K562 (cell line): ENCODE data around the gene C11orf58. TPM values are rescaled to one million over a fixed set of nuclear protein-coding genes. Genes with fewer than 3 reads are reported as not detected.

Experiments used
- ATAC-seq: fragments of 200-7000 bp; cut with Tn5 transposase; 3 replicates; pipeline ENCODE4 v1.9.1; 2020; ENCODE audit warnings: moderate library complexity
- BruUV-seq: library from RNA; stranded (reverse); fragments of 400-500 nt; replicated peaks from 2 replicates; lab custom pipeline; 2021; lab: Mats Ljungman, UMichigan
- CTCF ChIA-PET: fragments of 300-600 bp; formaldehyde crosslinking; extraction: SDS; loops from one replicate; lab custom pipeline; 2021; ENCODE audit warnings: low intra/inter-chr PET ratio; lab: Yijun Ruan, JAX
- POLR2A ChIA-PET: fragments of 300-600, 350-650 bp; sonication (Branson Sonifier 250); formaldehyde crosslinking; extraction: SDS; loops from one replicate; lab custom pipeline; 2021; ENCODE audit warnings: antibody characterized with exemption, inconsistent platforms; lab: Yijun Ruan, JAX
- DNase-seq, 4 experiments: peaks; one replicate each; pipeline versions ENCODE4 v3.0.0 to v3.0.0-alpha.2; 2011 to 2018; ENCODE audit warnings: low spot score in 3 of 4, mixed read lengths in 3 of 4; ENCODE audit errors: extremely low read depth in 1 of 4
- FAIRE-seq: peaks from 2 replicates; lab custom pipeline; 2011; peaks lifted over from hg19 to GRCh38; lab: Jason Lieb, UNC
- H2AFZ ChIP-seq: 2 replicates; pipeline ENCODE4 v1.6.0; 2011; ENCODE audit warnings: low read depth, low read length, control low read depth, inconsistent platforms
- H3K27ac ChIP-seq: fragments of 200-600 bp; 3 replicates; pipeline ENCODE4 v1.8.0; 2011; ENCODE audit warnings: low read depth, mild to moderate bottlenecking, control low read depth, inconsistent platforms, low read length, moderate library complexity, mixed read lengths; ENCODE audit errors: extremely low read depth
- H3K27me3 ChIP-seq, 2 experiments: fragments of 300-600 bp in 1 of 2; 2 replicates in 1 of 2; 3 replicates in 1 of 2; pipeline versions ENCODE4 v1.6.0 to v1.8.0; 2011; ENCODE audit warnings: inconsistent platforms in 2 of 2, low read length in 2 of 2, mild to moderate bottlenecking in 1 of 2, mixed read lengths in 1 of 2, moderate library complexity in 1 of 2; ENCODE audit not compliant: control insufficient read depth in 2 of 2, insufficient read depth in 2 of 2
- H3K36me3 ChIP-seq: fragments of 300-600 bp; 3 replicates; pipeline ENCODE4 v1.8.0; 2011; ENCODE audit warnings: mild to moderate bottlenecking, low read length, inconsistent platforms; ENCODE audit not compliant: control insufficient read depth, insufficient read depth
- H3K4me1 ChIP-seq, 2 experiments: fragments of 200-600 bp in 1 of 2; replicated peaks in 1 of 2; 2 replicates in 1 of 2; 3 replicates in 1 of 2; pipeline versions ENCODE4 v1.5.1 to v1.8.0; 2011; ENCODE audit warnings: inconsistent platforms in 2 of 2, low read length in 2 of 2, mild to moderate bottlenecking in 1 of 2, mixed read lengths in 1 of 2, moderate library complexity in 1 of 2; ENCODE audit not compliant: control insufficient read depth in 2 of 2, insufficient read depth in 2 of 2
- H3K4me2 ChIP-seq: 2 replicates; pipeline ENCODE4 v1.6.1; 2011; ENCODE audit warnings: low read length, control low read depth, inconsistent platforms, mixed read lengths; ENCODE audit not compliant: insufficient read depth
- H3K4me3 ChIP-seq: fragments of 200-600 bp; sonication (generic), shearing (Covaris generic); 2 replicates; pipeline ENCODE4 v1.5.1; 2016; ENCODE audit warnings: control low read depth, inconsistent platforms
- H3K79me2 ChIP-seq: fragments of 200-600 bp; 3 replicates; pipeline ENCODE4 v1.8.0; 2011; ENCODE audit warnings: low read length, inconsistent platforms; ENCODE audit not compliant: control insufficient read depth, insufficient read depth
- H3K9ac ChIP-seq, 2 experiments: 2 replicates each; pipeline versions ENCODE4 v1.6.0 to v1.6.1; 2011; ENCODE audit warnings: low read depth in 2 of 2, low read length in 2 of 2, control low read depth in 1 of 2, inconsistent platforms in 1 of 2, mild to moderate bottlenecking in 1 of 2, mixed read lengths in 1 of 2; ENCODE audit not compliant: insufficient read depth in 1 of 2
- H3K9me1 ChIP-seq: one replicate; pipeline ENCODE4 v1.6.0; 2011; ENCODE audit warnings: inconsistent platforms, mild to moderate bottlenecking, low read length, moderate library complexity; ENCODE audit not compliant: control insufficient read depth, insufficient read depth
- H3K9me3 ChIP-seq: replicated peaks from 2 replicates; pipeline ENCODE4 v1.5.1; 2011; ENCODE audit warnings: low read depth, low read length, inconsistent platforms; ENCODE audit not compliant: control insufficient read depth, insufficient read depth
- H4K20me1 ChIP-seq: replicated peaks from 2 replicates; pipeline ENCODE4 v1.6.1; 2011; ENCODE audit warnings: low read length, inconsistent platforms, mixed read lengths; ENCODE audit not compliant: control insufficient read depth, insufficient read depth
- HDAC1 ChIP-seq, 2 experiments: fragments of 450-650 bp; IDR thresholded peaks; 2 replicates each; pipeline ENCODE4 v1.6.1; 2016 to 2017; ENCODE audit warnings: inconsistent platforms in 1 of 2, mild to moderate bottlenecking in 1 of 2, moderate library complexity in 1 of 2
- RBM25 ChIP-seq: fragments of 200-400 bp; formaldehyde crosslinking; IDR thresholded peaks from 2 replicates; pipeline ENCODE4 v1.6.1; 2018; ENCODE audit warnings: low read length, low read depth, moderate library complexity; ENCODE audit not compliant: severe bottlenecking
- ZNF311 ChIP-seq: fragments of 250-450 bp; sonication (Bioruptor Pico); IDR thresholded peaks from 2 replicates; pipeline ENCODE4 v1.4.0; 2020; ENCODE audit warnings: mild to moderate bottlenecking, moderate library complexity
- WGBS: fragments of 100-300 bp; shearing (Covaris generic); methylation state at CpG from one replicate; pipeline ENCODE4 v1.1.6; 2016; ENCODE audit warnings: low coverage, mixed read lengths; ENCODE audit not compliant: insufficient coverage; ENCODE audit errors: missing lambda C conversion rate; 5-methylcytosine and 5-hydroxymethylcytosine counted together
- in situ Hi-C: fragments of 300-500 bp; cut with MboI; formaldehyde crosslinking; loops from 4 replicates; pipeline ENCODE4 v1.15.0; 2018; ENCODE audit warnings: inconsistent platforms, mixed read lengths
- intact Hi-C: fragments of 100-400 bp; cut with micrococcal nuclease; formaldehyde crosslinking; loops from 2 replicates; pipeline ENCODE4 v1.14.2; 2022
- polyA plus RNA-seq, 8 experiments: library from polyadenylated mRNA; depleted of rRNA in 4 of 8; stranded (reverse) in 5 of 8; unstranded in 3 of 8; fragments of >200 nt; fragmentation: Nextera tagmentation in 2 of 8; fragmentation: Illumina TruSeq in 1 of 8; extraction: Ambion mirVana in 2 of 8; extraction: Trizol in 1 of 8; gene quantifications; 2 replicates each; pipeline versions ENCODE4 v1.2.1 to v1.2.3, GENCODE V29; 2011 to 2014; ENCODE audit warnings: inconsistent platforms in 1 of 8, missing spikeins in 1 of 8
- total RNA-seq, 7 experiments: library from RNA; depleted of rRNA in 6 of 7; stranded (reverse); fragments of >200 nt in 6 of 7; fragmentation: Illumina TruSeq in 2 of 7; extraction: Trizol in 2 of 7; gene quantifications; 2 replicates each; pipeline versions ENCODE4 v1.2.1 to v1.2.3, GENCODE V29; 2011 to 2021; ENCODE audit warnings: low replicate concordance in 1 of 7

The C11orf58 gene
- total and polyA plus RNA-seq, 9 of the 15 experiments (the other 6 are each of a cell fraction or from before 2014, with no cell fraction given): 104 to 421 (median 247) TPM

GRCh38 chr11:16789560-16790485 is 51.4 kb downstream of the C11orf58 start:
- in situ Hi-C loops (loop anchor here (10.0 kb wide), 1 partner anchor 275 kb away; no protein-coding TSS in a partner anchor), intact Hi-C loops (loop anchor here (2.0 to 5.0 kb wide), 2 partner anchors 32 to 273 kb away; no protein-coding TSS in a partner anchor)
- ATAC-seq (no peak), DNase-seq (no peak), FAIRE-seq (no peak)
- no peak overlapping the region for H2AFZ ChIP-seq
- CTCF ChIA-PET: interaction anchor here (1.5 kb wide), 1 partner anchor 94 kb away, joined by 3 read pairs; no protein-coding TSS in a partner anchor
- no peaks in the 10 kb centered on the region for H3K9me3 ChIP-seq
- no peaks in the 10 kb centered on the region for H3K36me3 ChIP-seq
- WGBS: 2% methylated on average over 8 of the region's 10 CpGs
- no peak for TF ChIP-seq ZNF311
- no peak for TF ChIP-seq HDAC1 (IDR thresholded peaks at IDR 0.05)
- peak; percentile 33 for TF ChIP-seq RBM25
- peaks cover 13 to 57% of the 10 kb centered on the region in 2 experiments; a peak in 4 of 5 replicates for H3K27me3 ChIP-seq
- no peak overlapping the region for H3K27ac ChIP-seq
- H3K4me1 ChIP-seq: no peaks in the 10 kb centered on the region; a peak in 1 of 5 replicates
- H3K4me2 ChIP-seq: no peak overlapping the region
- H3K9ac ChIP-seq: no peak overlapping the region
- H4K20me1 ChIP-seq: peaks cover 4% of the 10 kb centered on the region; the same call in 1 of the 2 replicates
- POLR2A ChIA-PET: no interaction called here
- BruUV-seq: no TSS peak
- H3K79me2 ChIP-seq: no peaks in the 10 kb centered on the region
- no peak overlapping the region for H3K4me3 ChIP-seq
- no peaks in the 10 kb centered on the region for H3K9me1 ChIP-seq
